Mononuclear cell (primary cell): Measurements from ENCODE around the gene UGP2. TPM values are rescaled to one million over a fixed set of nuclear protein-coding genes. Genes with fewer than 3 reads are reported as not detected.

Experiments used
- H3K27me3 ChIP-seq: 2 replicates; pipeline ENCODE4 v1.6.0; 2011; ENCODE audit warnings: low read length, control low read depth; ENCODE audit not compliant: insufficient read depth
- H3K4me1 ChIP-seq: 2 replicates; pipeline ENCODE4 v1.5.1; 2011; ENCODE audit warnings: mild to moderate bottlenecking, low read length, control low read depth; ENCODE audit not compliant: insufficient read depth
- H3K4me3 ChIP-seq: 2 replicates; pipeline ENCODE4 v1.5.1; 2011; ENCODE audit warnings: mild to moderate bottlenecking, low read length, moderate library complexity
- H3K9me3 ChIP-seq: 2 replicates; pipeline ENCODE4 v1.5.1; 2011; ENCODE audit warnings: low read depth, mild to moderate bottlenecking, control low read depth, low read length
- total RNA-seq: library from RNA; depleted of rRNA; stranded (reverse); fragments of >200 nt; gene quantifications from one replicate; pipeline ENCODE4 v1.2.3, GENCODE V29; 2012

Gene UGP2
- total RNA-seq, 1 donor: 57.4 TPM

DNA sequence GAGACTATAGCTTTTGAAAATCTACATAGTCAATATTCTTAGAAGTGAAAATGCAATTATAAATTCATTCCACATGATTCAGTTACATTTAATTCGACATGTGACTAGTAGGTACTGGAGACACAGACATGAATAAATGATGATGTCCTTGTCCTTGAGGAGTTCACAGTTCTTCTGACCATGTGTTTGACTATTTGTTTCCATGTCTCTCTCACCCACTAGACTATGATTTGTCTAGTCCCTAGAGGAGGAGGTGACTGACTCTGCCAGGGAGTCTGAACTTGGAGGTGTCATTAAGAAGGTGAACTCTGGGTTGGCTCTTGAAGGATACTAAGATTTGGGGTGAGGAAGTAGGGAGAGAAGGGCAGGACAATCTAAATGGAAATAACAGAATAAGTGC lies 20.7 kb upstream of the UGP2 start:
- peaks cover 4% of the 10 kb centered on the region for H3K4me1 ChIP-seq
- no peak overlapping the region for H3K4me3 ChIP-seq
- no peaks in the 10 kb centered on the region for H3K9me3 ChIP-seq
- H3K27me3 ChIP-seq: no peaks in the 10 kb centered on the region

GRCh38 chr2:63821396-63821795 lies 20.3 kb upstream of the UGP2 start:
- Histone ChIP-seq H3K9me3 (no peaks in the 10 kb centered on the region), H3K27me3 (no peaks in the 10 kb centered on the region), H3K4me1 (peaks cover 4% of the 10 kb centered on the region), H3K4me3 (no peak overlapping the region)

GRCh38 chr2:63822478-63822877 lies 19.2 kb upstream of the UGP2 start:
- Histone ChIP-seq H3K9me3 (no peaks in the 10 kb centered on the region), H3K27me3 (no peaks in the 10 kb centered on the region), H3K4me1 (peaks cover 4% of the 10 kb centered on the region), H3K4me3 (no peak overlapping the region)

GRCh38 chr2:63827749-63828148 lies 13.9 kb upstream of the UGP2 start:
- H3K4me3 ChIP-seq: no peak overlapping the region
- H3K9me3 ChIP-seq: no peaks in the 10 kb centered on the region
- no peaks in the 10 kb centered on the region for H3K4me1 ChIP-seq
- no peaks in the 10 kb centered on the region for H3K27me3 ChIP-seq

- Histone ChIP-seq H3K4me3 (no peak overlapping the region), H3K9me3 (no peaks in the 10 kb centered on the region), H3K27me3 (no peaks in the 10 kb centered on the region), H3K4me1 (no peaks in the 10 kb centered on the region)
Observed at GRCh38 chr2:63831176-63831575, 10.5 kb upstream of the UGP2 start.

DNA sequence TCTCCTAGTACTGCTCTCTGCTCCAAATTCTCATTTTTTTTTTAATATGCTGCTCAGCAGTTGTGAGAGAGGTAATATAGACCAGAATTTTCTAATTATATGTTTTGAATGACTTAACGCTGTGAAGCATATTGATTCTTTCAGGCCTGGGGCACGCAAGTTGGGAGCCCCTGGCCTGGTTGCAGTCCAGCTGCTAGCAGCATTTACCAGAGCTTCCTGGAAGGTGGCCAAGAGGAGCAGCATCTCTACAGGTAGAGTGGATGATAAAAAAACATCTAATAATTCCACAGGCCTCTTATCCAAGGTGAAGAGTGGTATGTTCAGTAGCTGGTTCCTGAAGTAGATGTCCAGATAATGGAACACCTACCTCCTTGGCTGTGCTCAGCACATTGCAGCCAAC lies 7.3 kb upstream of the UGP2 start:
- H3K9me3 ChIP-seq: no peaks in the 10 kb centered on the region
- no peaks in the 10 kb centered on the region for H3K4me1 ChIP-seq
- no peaks in the 10 kb centered on the region for H3K27me3 ChIP-seq
- H3K4me3 ChIP-seq: no peak overlapping the region

DNA sequence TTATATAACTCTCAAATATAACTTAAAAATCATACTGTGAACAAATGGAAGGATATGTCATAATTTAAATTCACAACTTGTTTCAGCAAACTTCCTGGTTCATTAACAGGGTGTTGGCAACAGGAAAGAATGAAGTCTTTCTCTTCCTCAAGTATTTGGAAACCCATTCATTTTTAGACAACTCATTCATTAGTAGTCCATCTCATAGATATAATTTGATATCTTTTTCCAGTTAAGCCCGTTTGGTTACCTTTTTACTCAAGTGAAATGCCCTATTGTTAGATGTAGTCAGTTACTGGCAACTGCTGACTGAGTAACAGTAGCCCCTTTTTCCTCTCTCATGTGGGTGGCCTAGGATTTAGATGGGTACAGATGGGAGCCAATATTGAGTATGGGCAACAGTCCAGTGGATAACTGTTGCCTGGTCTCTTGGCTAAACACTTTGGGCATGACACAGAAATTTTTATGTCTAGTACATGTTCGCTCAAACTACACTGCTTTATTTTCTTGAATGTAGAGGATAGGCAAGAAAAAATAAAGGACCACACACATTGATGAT lies 4.6 kb upstream of the UGP2 start:
- no peaks in the 10 kb centered on the region for H3K9me3 ChIP-seq
- H3K27me3 ChIP-seq: no peaks in the 10 kb centered on the region
- no peak overlapping the region for H3K4me3 ChIP-seq
- peaks cover 7% of the 10 kb centered on the region for H3K4me1 ChIP-seq

GRCh38 chr2:63840081-63840784 lies 1.5 kb upstream of the UGP2 start:
- H3K9me3 ChIP-seq: no peaks in the 10 kb centered on the region
- no peaks in the 10 kb centered on the region for H3K27me3 ChIP-seq
- peak overlapping the region; percentile 96 for H3K4me3 ChIP-seq
- peaks cover 29% of the 10 kb centered on the region for H3K4me1 ChIP-seq

GRCh38 chr2:63840785-63841253 lies 877 bp upstream of the UGP2 start:
- Histone ChIP-seq H3K4me1 (peaks cover 29% of the 10 kb centered on the region), H3K9me3 (no peaks in the 10 kb centered on the region), H3K27me3 (no peaks in the 10 kb centered on the region), H3K4me3 (peak overlapping the region; percentile 96)

- Histone ChIP-seq H3K4me3 (peak overlapping the region; percentile 96), H3K27me3 (no peaks in the 10 kb centered on the region), H3K4me1 (peaks cover 32% of the 10 kb centered on the region), H3K9me3 (no peaks in the 10 kb centered on the region)
Observed at GRCh38 chr2:63842149-63843061, 709 bp downstream of the UGP2 start.

GRCh38 chr2:63843093-63843492 lies 1.4 kb downstream of the UGP2 start:
- Histone ChIP-seq H3K4me3 (no peak overlapping the region), H3K9me3 (no peaks in the 10 kb centered on the region), H3K27me3 (no peaks in the 10 kb centered on the region), H3K4me1 (peaks cover 32% of the 10 kb centered on the region)

DNA sequence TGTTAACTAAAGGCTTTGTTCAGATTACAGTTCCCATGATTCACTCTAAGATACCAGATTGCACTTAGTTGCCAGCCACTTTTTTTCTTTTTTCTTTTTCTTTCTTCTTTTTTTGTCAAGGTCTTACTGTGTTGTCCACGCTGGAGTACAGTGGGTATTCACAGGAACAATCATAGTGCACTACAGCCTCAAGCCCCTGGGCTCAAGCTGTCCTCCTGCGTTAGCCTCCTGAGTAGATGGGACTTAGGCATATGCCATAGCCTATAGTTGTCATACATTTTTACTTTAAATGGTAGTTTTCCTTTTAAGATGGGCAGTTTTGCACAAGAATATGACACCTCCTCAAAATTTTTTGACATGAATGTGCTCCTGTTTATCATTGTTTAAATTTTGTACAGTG lies 2.1 kb downstream of the UGP2 start:
- H3K4me3 ChIP-seq: no peak overlapping the region
- H3K27me3 ChIP-seq: no peaks in the 10 kb centered on the region
- H3K9me3 ChIP-seq: no peaks in the 10 kb centered on the region
- H3K4me1 ChIP-seq: peaks cover 32% of the 10 kb centered on the region

DNA sequence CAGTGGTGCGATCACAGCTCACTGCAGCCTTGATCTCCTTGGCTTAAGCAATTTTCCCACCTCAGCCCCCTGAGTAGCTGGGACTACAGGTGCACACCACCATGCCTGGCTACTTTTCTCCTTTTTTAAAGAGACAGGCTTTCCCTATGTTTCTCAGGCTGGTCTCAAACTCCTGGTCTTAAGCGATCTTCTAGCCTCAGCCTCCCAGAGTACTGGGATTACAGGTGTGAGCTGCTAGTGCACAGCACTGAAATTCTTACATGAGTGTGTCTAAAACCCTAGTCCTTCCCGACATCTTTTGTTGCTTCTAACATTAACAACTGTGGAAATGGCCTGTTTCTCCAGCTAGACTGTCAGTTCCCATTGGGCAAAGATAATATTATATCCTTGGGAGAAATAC lies 2.9 kb downstream of the UGP2 start:
- H3K9me3 ChIP-seq: no peaks in the 10 kb centered on the region
- no peaks in the 10 kb centered on the region for H3K27me3 ChIP-seq
- H3K4me3 ChIP-seq: no peak overlapping the region
- peaks cover 32% of the 10 kb centered on the region for H3K4me1 ChIP-seq

DNA sequence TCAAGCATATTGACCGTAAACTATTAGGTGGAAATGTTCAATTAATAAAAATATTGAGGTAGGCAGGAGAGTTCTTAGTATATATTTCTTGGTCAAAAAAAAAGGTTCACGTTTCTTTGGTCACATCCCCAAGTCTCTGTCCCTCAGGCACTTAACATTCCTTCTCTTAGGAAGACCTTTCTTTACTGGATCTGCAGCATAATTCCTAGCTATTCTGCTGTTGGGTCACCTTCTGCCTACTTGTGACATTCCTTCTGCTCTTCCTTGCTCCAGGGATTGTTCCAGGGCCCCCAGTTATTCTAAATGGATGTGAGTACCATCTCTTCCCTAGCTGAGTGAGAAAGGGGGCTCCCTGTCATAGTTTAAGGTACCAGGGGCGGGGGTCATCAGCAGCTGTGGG lies 4.2 kb downstream of the UGP2 start:
- H3K4me1 ChIP-seq: peaks cover 26% of the 10 kb centered on the region
- no peak overlapping the region for H3K4me3 ChIP-seq
- no peaks in the 10 kb centered on the region for H3K27me3 ChIP-seq
- no peaks in the 10 kb centered on the region for H3K9me3 ChIP-seq

GRCh38 chr2:63846487-63846886 lies 4.8 kb downstream of the UGP2 start:
- Histone ChIP-seq H3K9me3 (no peaks in the 10 kb centered on the region), H3K27me3 (no peaks in the 10 kb centered on the region), H3K4me1 (peaks cover 26% of the 10 kb centered on the region), H3K4me3 (no peak overlapping the region)
